Psoas muscle (tissue), 8 donors: ENCODE data around the gene LRP5. TPM values are rescaled to one million over a fixed set of nuclear protein-coding genes. Genes with fewer than 3 reads are reported as not detected.

Experiments used
- ATAC-seq, 4 donors: fragments of 200-7000 bp; cut with Tn5 transposase; one replicate each; pipeline ENCODE4 v1.9.1; 2020; ENCODE audit warnings: moderate library complexity in 3 of 4, mild to moderate bottlenecking in 2 of 4
- DNase-seq, 2 donors: peaks; one replicate each; pipeline ENCODE4 v3.0.0-alpha.2; 2020
- H3K27ac ChIP-seq: fragments of 200-600 bp; one replicate; pipeline ENCODE4 v1.8.0; 2022
- H3K27me3 ChIP-seq, 3 donors: fragments of 200-600 bp in 1 of 3; one replicate each; pipeline versions ENCODE4 v1.6.1 to v1.8.0; 2013 to 2022; ENCODE audit warnings: low read length in 2 of 3, mild to moderate bottlenecking in 2 of 3, moderate library complexity in 1 of 3; ENCODE audit not compliant: insufficient read depth in 3 of 3
- H3K36me3 ChIP-seq, 2 donors: fragments of 200-600 bp in 1 of 2; one replicate each; pipeline versions ENCODE4 v1.6.1 to v1.8.0; 2013 to 2022; ENCODE audit warnings: low read depth in 1 of 2, mild to moderate bottlenecking in 1 of 2, moderate library complexity in 1 of 2; ENCODE audit not compliant: insufficient read depth in 1 of 2
- H3K4me1 ChIP-seq: fragments of 200-600 bp; one replicate; pipeline ENCODE4 v1.8.0; 2022
- H3K4me3 ChIP-seq: fragments of 200-600 bp; one replicate; pipeline ENCODE4 v1.8.0; 2022; ENCODE audit warnings: mild to moderate bottlenecking
- H3K9me3 ChIP-seq: fragments of 200-600 bp; one replicate; pipeline ENCODE4 v1.8.0; 2022
- CTCF ChIP-seq: fragments of 200-600 bp; IDR thresholded peaks from one replicate; pipeline ENCODE4 v1.8.0; 2022; ENCODE audit warnings: antibody characterized with exemption
- WGBS, 3 donors: extraction: QIAGEN DNeasy Blood & Tissue Kit; methylation state at CpG; one replicate each; pipeline versions ENCODE4 v1.1.6 to v1.1.7; 2013; 5-methylcytosine and 5-hydroxymethylcytosine counted together
- intact Hi-C, 2 donors: fragments of 100-400 bp; cut with DNase I; formaldehyde crosslinking; loops; one replicate each; pipeline versions ENCODE4 v1.11.0 to v1.14.2; 2022
- polyA plus RNA-seq, 3 donors: library from polyadenylated mRNA; stranded (reverse); fragments of 200-250 nt; gene quantifications; one replicate each; pipeline ENCODE4 v1.2.3, GENCODE V29; 2013
- total RNA-seq, 4 donors: library from RNA; stranded (reverse); fragmentation: NEBNext Ultra II Directional in 2 of 4; extraction: Animal tissue kit (Norgen Biotek cat#: 25700) in 2 of 4; gene quantifications; one replicate each; pipeline versions ENCODE4 v1.2.1 to v1.2.4, GENCODE V29; 2021 to 2023
- donor health status: healthy with polysubstance abuse.
- donor health status: DM: no; HTN: no; CAD: no; lungs with moderate emphysema.
- donor health status: Bipolar disorder and iron deficiency.
- donor health status: healthy.
- donor health status: DM: yes; HTN: yes; CAD: no.
- donor health status: DM: no; HTN: no; CAD: no.
- donor health status: DM: no; HTN: no; CAD: no.
- donor health status: DM: yes; HTN: yes; CAD: no.

The LRP5 gene
- total and polyA plus RNA-seq, 7 donors, result 5.3 to 19.2 (median 16.7) TPM

GRCh38 chr11:68289456-68289855, 22.9 kb upstream of the LRP5 start:
- intact Hi-C loops, result no loop called here
- Histone ChIP-seq H3K9me3 (no peaks in the 10 kb centered on the region), H3K27ac (no peak overlapping the region), H3K4me3 (no peak overlapping the region), H3K36me3 (no peaks in the 10 kb centered on the region), H3K4me1 (no peaks in the 10 kb centered on the region), H3K27me3 (no peaks in the 10 kb centered on the region)
- 88 to 90% (median 90%) methylated on average over 2 of the region's 2 CpGs for WGBS, 3 donors
- TF ChIP-seq CTCF, result no peak
- no peak for DNase-seq
- no peak for ATAC-seq

GRCh38 chr11:68293708-68294107, 18.7 kb upstream of the LRP5 start:
- no peak for ATAC-seq
- intact Hi-C loops, result no loop called here
- no peak for DNase-seq
- 83 to 96% (median 90%) methylated on average over 2 of the region's 2 CpGs for WGBS, 3 donors
- H3K4me3 ChIP-seq, result no peak overlapping the region
- no peaks in the 10 kb centered on the region for H3K36me3 ChIP-seq
- H3K4me1 ChIP-seq, result peaks cover 6% of the 10 kb centered on the region
- H3K27me3 ChIP-seq, result no peaks in the 10 kb centered on the region
- no peaks in the 10 kb centered on the region for H3K9me3 ChIP-seq
- no peak overlapping the region for H3K27ac ChIP-seq
- TF ChIP-seq CTCF, result no peak

- TF ChIP-seq CTCF, result no peak
- intact Hi-C loops, result no loop called here
- Histone ChIP-seq H3K4me3 (no peak overlapping the region), H3K4me1 (peaks cover 6% of the 10 kb centered on the region), H3K27ac (no peak overlapping the region), H3K36me3 (no peaks in the 10 kb centered on the region), H3K27me3 (no peaks in the 10 kb centered on the region), H3K9me3 (no peaks in the 10 kb centered on the region)
- DNase-seq (no peak), ATAC-seq (no peak)
- WGBS, 3 donors, result 96 to 100% (median 98%) methylated on average over 1 of the region's 1 CpG
Measured at GRCh38 chr11:68295271-68295670, 17.1 kb upstream of the LRP5 start.

- H3K9me3 ChIP-seq, result no peaks in the 10 kb centered on the region
- H3K4me3 ChIP-seq, result no peak overlapping the region
- H3K4me1 ChIP-seq, result peaks cover 6% of the 10 kb centered on the region
- no peaks in the 10 kb centered on the region for H3K27me3 ChIP-seq
- no peak for TF ChIP-seq CTCF
- 91 to 93% (median 93%) methylated on average over 5 of the region's 5 CpGs for WGBS, 3 donors
- no peaks in the 10 kb centered on the region for H3K36me3 ChIP-seq
- ATAC-seq, result no peak
- intact Hi-C loops, result loop anchor here in 1 of 2 donors (2.0 kb wide), 1 partner anchor 39 kb away; no protein-coding TSS in a partner anchor
- DNase-seq, result no peak
- H3K27ac ChIP-seq, result no peak overlapping the region
Measured at GRCh38 chr11:68295940-68296339, 16.5 kb upstream of the LRP5 start.

DNA sequence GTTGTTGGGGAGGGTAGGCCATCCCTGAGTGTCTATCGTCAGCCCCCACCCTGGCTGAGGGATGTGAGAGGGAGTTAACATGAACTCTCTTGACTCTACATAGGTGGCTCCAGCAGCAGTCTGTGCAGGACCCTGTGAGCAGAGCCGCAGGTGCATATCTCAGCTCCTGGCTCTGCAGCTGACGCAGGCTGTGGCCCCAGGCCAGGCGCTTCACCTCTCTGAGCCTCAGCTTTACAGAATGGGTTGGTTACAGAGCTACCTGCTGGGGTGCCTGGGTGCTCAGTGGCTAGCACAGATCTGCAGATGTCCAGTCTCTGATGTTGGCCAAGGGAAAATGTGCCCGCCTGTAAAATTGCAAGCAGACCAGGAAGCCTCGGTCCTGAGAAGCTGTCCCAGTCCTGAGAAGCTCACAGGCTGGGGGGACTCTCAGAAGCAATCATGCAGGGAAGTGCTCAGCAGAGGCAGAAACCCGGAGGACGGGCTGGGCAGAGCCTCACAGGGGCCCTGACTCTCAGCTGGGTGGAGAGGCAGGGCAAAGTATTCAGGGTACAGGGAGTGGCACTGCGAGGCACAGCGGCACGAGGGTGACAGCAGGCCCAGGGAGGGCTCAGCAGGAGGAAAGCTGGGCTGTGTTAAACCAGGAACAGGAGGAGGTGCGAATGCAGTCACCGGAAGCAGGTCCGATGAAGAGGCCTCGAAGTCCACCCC, 15.9 kb upstream of the LRP5 start:
- DNase-seq, result no peak
- Histone ChIP-seq H3K36me3 (no peaks in the 10 kb centered on the region), H3K27ac (no peak overlapping the region), H3K4me1 (peaks cover 6% of the 10 kb centered on the region), H3K4me3 (no peak overlapping the region), H3K27me3 (no peaks in the 10 kb centered on the region), H3K9me3 (no peaks in the 10 kb centered on the region)
- no peak for ATAC-seq
- TF ChIP-seq CTCF, result no peak
- 81 to 91% (median 84%) methylated on average over 15 of the region's 15 CpGs for WGBS, 3 donors
- intact Hi-C loops, result loop anchor here (1.0 to 2.0 kb wide), 2 partner anchors 39 to 40 kb away; no protein-coding TSS in a partner anchor
